Endothelial cell of umbilical vein (primary cell): ENCODE data around the gene GPS1. TPM values are rescaled to one million over a fixed set of nuclear protein-coding genes. Genes with fewer than 3 reads are reported as not detected.

Experiments
- BruUV-seq: library from RNA; stranded (reverse); fragments of 400-500 nt; replicated peaks from 2 replicates; lab custom pipeline; 2021; lab: Mats Ljungman, UMichigan
- CTCF ChIA-PET: fragments of 300-600, 350-600 bp; sonication (Branson Sonifier 250); formaldehyde crosslinking; loops from one replicate; lab custom pipeline; 2021; ENCODE audit warnings: antibody characterized with exemption, inconsistent platforms; lab: Charles Lee
- POLR2A ChIA-PET: fragments of 300-600, 350-600 bp; sonication (Branson Sonifier 250); formaldehyde crosslinking; loops from one replicate; lab custom pipeline; 2021; ENCODE audit warnings: antibody characterized with exemption, inconsistent platforms; lab: Charles Lee
- DNase-seq: peaks from one replicate; pipeline ENCODE4 v3.0.0-alpha.2; 2011; ENCODE audit warnings: low read depth, low spot score
- FAIRE-seq: peaks from 2 replicates; lab custom pipeline; 2011; peaks lifted over from hg19 to GRCh38; lab: Jason Lieb, UNC
- H2AFZ ChIP-seq: 2 replicates; pipeline ENCODE4 v1.6.0; 2012; ENCODE audit warnings: low read depth, low read length, control low read depth, inconsistent platforms
- H3K27ac ChIP-seq: 2 replicates; pipeline ENCODE4 v1.5.1; 2011; ENCODE audit warnings: low read depth, mild to moderate bottlenecking, control low read depth, low read length, moderate library complexity; ENCODE audit not compliant: insufficient read depth
- H3K27me3 ChIP-seq, 2 experiments: 2 replicates each; pipeline versions ENCODE4 v1.6.0 to v1.6.1; 2011; ENCODE audit warnings: low read length in 2 of 2, mixed read lengths in 1 of 2; ENCODE audit not compliant: control insufficient read depth in 2 of 2, insufficient read depth in 2 of 2
- H3K36me3 ChIP-seq, 2 experiments: 2 replicates in 1 of 2; 3 replicates in 1 of 2; pipeline ENCODE4 v1.5.1; 2011; ENCODE audit warnings: low read length in 2 of 2, mild to moderate bottlenecking in 1 of 2, moderate library complexity in 1 of 2; ENCODE audit not compliant: control insufficient read depth in 2 of 2, insufficient read depth in 2 of 2; ENCODE audit errors: extremely low read depth in 1 of 2
- H3K4me1 ChIP-seq: 3 replicates; pipeline ENCODE4 v1.5.1; 2011; ENCODE audit warnings: mild to moderate bottlenecking, low read length; ENCODE audit not compliant: control insufficient read depth, insufficient read depth; ENCODE audit errors: extremely low read depth
- H3K4me2 ChIP-seq: 2 replicates; pipeline ENCODE4 v1.6.1; 2011; ENCODE audit warnings: low read length, control low read depth, mixed read lengths; ENCODE audit not compliant: insufficient read depth
- H3K4me3 ChIP-seq, 3 experiments: fragments of 200-600 bp in 1 of 3; sonication (generic), shearing (Covaris generic) in 1 of 3; replicated peaks in 1 of 3; 2 replicates each; pipeline ENCODE4 v1.5.1; 2011 to 2016; ENCODE audit warnings: control low read depth in 3 of 3, low read length in 3 of 3, mild to moderate bottlenecking in 2 of 3, inconsistent platforms in 1 of 3, low read depth in 1 of 3, moderate library complexity in 1 of 3; ENCODE audit not compliant: insufficient read depth in 1 of 3
- H3K79me2 ChIP-seq: 2 replicates; pipeline ENCODE4 v1.6.0; 2012; ENCODE audit warnings: low read length, inconsistent platforms; ENCODE audit not compliant: control insufficient read depth, insufficient read depth
- H3K9ac ChIP-seq: replicated peaks from 2 replicates; pipeline ENCODE3; 2011; ENCODE audit warnings: low read length, control low read depth; ENCODE audit not compliant: insufficient read depth; ENCODE audit errors: extremely low read depth
- H3K9me1 ChIP-seq: replicated peaks from 3 replicates; pipeline ENCODE4 v1.6.0; 2011; ENCODE audit warnings: mild to moderate bottlenecking, low read length; ENCODE audit not compliant: control insufficient read depth, insufficient read depth; ENCODE audit errors: extremely low read depth
- H3K9me3 ChIP-seq: replicated peaks from 2 replicates; pipeline ENCODE4 v1.5.1; 2012; ENCODE audit warnings: low read length, inconsistent platforms; ENCODE audit not compliant: control insufficient read depth, insufficient read depth
- H4K20me1 ChIP-seq: replicated peaks from 2 replicates; pipeline ENCODE3; 2011; ENCODE audit warnings: mild to moderate bottlenecking, low read length; ENCODE audit not compliant: control insufficient read depth, insufficient read depth; ENCODE audit errors: extremely low read depth
- EZH2 ChIP-seq: IDR thresholded peaks from 2 replicates; pipeline ENCODE4 v1.6.1; 2012; ENCODE audit warnings: borderline replicate concordance, low read depth, mild to moderate bottlenecking, moderate library complexity, low read length, inconsistent platforms; ENCODE audit not compliant: severe bottlenecking
- FOS ChIP-seq: IDR thresholded peaks from 2 replicates; pipeline ENCODE4 v1.6.1; 2011; ENCODE audit warnings: mild to moderate bottlenecking, low read length, moderate library complexity, borderline replicate concordance; ENCODE audit not compliant: insufficient read depth
- GATA2 ChIP-seq: IDR thresholded peaks from 2 replicates; pipeline ENCODE4 v1.7.0; 2011; ENCODE audit warnings: low read depth, mild to moderate bottlenecking, moderate library complexity, mixed read lengths, low read length; ENCODE audit not compliant: insufficient read length, insufficient read depth
- JUN ChIP-seq: IDR thresholded peaks from 2 replicates; pipeline ENCODE4 v1.6.1; 2011; ENCODE audit warnings: borderline replicate concordance, low read depth; ENCODE audit not compliant: insufficient read length, insufficient read depth
- MYC ChIP-seq: IDR thresholded peaks from one replicate; pipeline ENCODE4 v1.6.1; 2011; ENCODE audit warnings: mild to moderate bottlenecking, low read depth, low read length
- POLR2A ChIP-seq: IDR thresholded peaks from 2 replicates; pipeline ENCODE4 v1.6.1; 2012; ENCODE audit warnings: low read depth, mild to moderate bottlenecking, control low read depth, low read length
- POLR2AphosphoS5 ChIP-seq: IDR thresholded peaks from 2 replicates; pipeline ENCODE4 v1.6.1; 2012; ENCODE audit warnings: low read depth, mild to moderate bottlenecking, control low read depth, low read length, moderate library complexity; ENCODE audit not compliant: insufficient read depth
- dilution Hi-C: fragments of 300-500 bp; cut with MboI; formaldehyde crosslinking; loops from one replicate; pipeline ENCODE4 v1.15.0; 2019; ENCODE audit warnings: low sequenced_read_pairs; ENCODE audit not compliant: extremely low pct_ligation_motif_present
- intact Hi-C: fragments of 100-400 bp; cut with micrococcal nuclease; formaldehyde crosslinking; loops from one replicate; pipeline ENCODE4 v1.10.0; 2022
- polyA plus RNA-seq, 4 experiments: library from polyadenylated mRNA; depleted of rRNA in 3 of 4; stranded (reverse) in 3 of 4; unstranded in 1 of 4; fragments of >200 nt; gene quantifications; 2 replicates each; pipeline versions ENCODE4 v1.2.1 to v1.2.3, GENCODE V29; 2011 to 2012; ENCODE audit warnings: missing spikeins in 1 of 4
- total RNA-seq: library from RNA; stranded (reverse); gene quantifications from 2 replicates; pipeline ENCODE4 v1.2.3, GENCODE V29; 2021
- TF ChIP-seq, protein P1 (sequence below), 2 donors: IDR thresholded peaks; 1 replicate in 1 of 2; 2 replicates in 1 of 2; pipeline ENCODE4 v1.5.1; 2011; ENCODE audit warnings: low read length in 2 of 2, mild to moderate bottlenecking in 2 of 2, moderate library complexity in 2 of 2, control low read depth in 1 of 2, inconsistent platforms in 1 of 2, low read depth in 1 of 2; ENCODE audit not compliant: insufficient read depth in 1 of 2; ENCODE audit errors: extremely low read depth in 1 of 2
- TF ChIP-seq, protein P2 (sequence below): IDR thresholded peaks from 2 replicates; pipeline ENCODE4 v1.6.1; 2011; ENCODE audit not compliant: insufficient read depth, insufficient read length

Gene GPS1
- total and polyA plus RNA-seq, 2 donors (not counting 3 experiments of a cell fraction or from before 2014, with no cell fraction given) = 116 to 178 TPM

DNA sequence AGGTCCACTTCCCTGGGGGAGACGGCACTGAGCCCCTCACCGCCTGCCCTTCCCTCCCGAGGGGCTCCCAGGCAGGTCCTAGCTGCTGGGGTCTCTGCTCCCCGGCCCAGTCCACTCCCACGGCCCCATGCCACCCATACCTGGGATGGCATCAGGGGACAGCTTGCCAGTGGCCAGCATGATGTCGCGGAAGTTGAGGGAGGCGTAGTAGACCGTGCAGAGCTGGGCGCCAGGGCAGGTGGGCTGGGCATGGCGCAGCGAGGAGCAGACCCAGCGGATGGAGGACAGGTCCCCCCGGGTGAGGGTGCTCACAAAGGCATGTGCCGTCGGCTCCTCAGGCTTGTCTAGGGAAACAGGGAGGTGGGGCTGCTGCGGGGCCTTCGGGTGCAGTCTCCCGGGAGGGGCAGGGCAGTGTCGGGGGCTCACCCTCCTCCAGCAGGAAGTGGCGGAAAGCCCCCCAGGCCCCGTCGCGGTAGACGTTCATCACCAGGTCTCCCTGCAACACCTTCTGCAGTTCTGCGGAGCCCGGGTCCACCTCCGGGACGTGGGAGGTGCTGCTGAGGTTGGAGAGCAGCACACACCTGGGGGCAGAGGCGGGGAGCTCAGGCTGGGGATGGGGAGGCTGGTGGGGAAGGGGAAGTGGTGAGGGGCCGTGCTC, 32.8 kb downstream of the GPS1 start:
- Histone ChIP-seq H3K27ac (no peak overlapping the region), H3K9me3 (no peaks in the 10 kb centered on the region), H3K36me3 (peaks cover 47 to 87% of the 10 kb centered on the region in 2 experiments), H3K4me3 (no peak overlapping the region), H3K4me2 (no peak overlapping the region), H3K79me2 (peaks cover 3% of the 10 kb centered on the region), H3K9me1 (no peaks in the 10 kb centered on the region), H3K27me3 (no peaks in the 10 kb centered on the region), H3K9ac (no peak overlapping the region), H3K4me1 (no peaks in the 10 kb centered on the region), H2AFZ (no peak overlapping the region), H4K20me1 (no peaks in the 10 kb centered on the region)
- BruUV-seq = no TSS peak
- intact Hi-C loops (no loop called here), dilution Hi-C loops (no loop called here)
- DNase-seq (no peak), FAIRE-seq (no peak)
- ChIA-PET CTCF (no interaction called here), POLR2A (no interaction called here)
- TF ChIP-seq FOS (no peak), EZH2 (no peak), GATA2 (no peak), MYC (no peak), POLR2A (no peak), JUN (no peak), POLR2AphosphoS5 (no peak)
- TF ChIP-seq, protein P1, sequence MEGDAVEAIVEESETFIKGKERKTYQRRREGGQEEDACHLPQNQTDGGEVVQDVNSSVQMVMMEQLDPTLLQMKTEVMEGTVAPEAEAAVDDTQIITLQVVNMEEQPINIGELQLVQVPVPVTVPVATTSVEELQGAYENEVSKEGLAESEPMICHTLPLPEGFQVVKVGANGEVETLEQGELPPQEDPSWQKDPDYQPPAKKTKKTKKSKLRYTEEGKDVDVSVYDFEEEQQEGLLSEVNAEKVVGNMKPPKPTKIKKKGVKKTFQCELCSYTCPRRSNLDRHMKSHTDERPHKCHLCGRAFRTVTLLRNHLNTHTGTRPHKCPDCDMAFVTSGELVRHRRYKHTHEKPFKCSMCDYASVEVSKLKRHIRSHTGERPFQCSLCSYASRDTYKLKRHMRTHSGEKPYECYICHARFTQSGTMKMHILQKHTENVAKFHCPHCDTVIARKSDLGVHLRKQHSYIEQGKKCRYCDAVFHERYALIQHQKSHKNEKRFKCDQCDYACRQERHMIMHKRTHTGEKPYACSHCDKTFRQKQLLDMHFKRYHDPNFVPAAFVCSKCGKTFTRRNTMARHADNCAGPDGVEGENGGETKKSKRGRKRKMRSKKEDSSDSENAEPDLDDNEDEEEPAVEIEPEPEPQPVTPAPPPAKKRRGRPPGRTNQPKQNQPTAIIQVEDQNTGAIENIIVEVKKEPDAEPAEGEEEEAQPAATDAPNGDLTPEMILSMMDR (IDR thresholded peaks at IDR 0.05; ENCODE audit: extremely low read depth in 1 of 2, insufficient read depth in 1 of 2, low read depth in 1 of 2, low read length in 2 of 2) = no peak
- TF ChIP-seq, protein P2, sequence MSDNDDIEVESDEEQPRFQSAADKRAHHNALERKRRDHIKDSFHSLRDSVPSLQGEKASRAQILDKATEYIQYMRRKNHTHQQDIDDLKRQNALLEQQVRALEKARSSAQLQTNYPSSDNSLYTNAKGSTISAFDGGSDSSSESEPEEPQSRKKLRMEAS = no peak
